Cerebellar cortex (tissue), 1 donor: ENCODE results near the gene CEP131.
"Not testable (repeated sequence)": the region's sequence is repeated elsewhere in the genome, so short reads cannot be mapped to it uniquely, and the experiment has no call there.

Experiments used
- DNase-seq: peaks from one replicate; pipeline ENCODE4 v3.0.0-alpha.2; 2015; ENCODE audit warnings: low spot score

The CEP131 gene

DNA sequence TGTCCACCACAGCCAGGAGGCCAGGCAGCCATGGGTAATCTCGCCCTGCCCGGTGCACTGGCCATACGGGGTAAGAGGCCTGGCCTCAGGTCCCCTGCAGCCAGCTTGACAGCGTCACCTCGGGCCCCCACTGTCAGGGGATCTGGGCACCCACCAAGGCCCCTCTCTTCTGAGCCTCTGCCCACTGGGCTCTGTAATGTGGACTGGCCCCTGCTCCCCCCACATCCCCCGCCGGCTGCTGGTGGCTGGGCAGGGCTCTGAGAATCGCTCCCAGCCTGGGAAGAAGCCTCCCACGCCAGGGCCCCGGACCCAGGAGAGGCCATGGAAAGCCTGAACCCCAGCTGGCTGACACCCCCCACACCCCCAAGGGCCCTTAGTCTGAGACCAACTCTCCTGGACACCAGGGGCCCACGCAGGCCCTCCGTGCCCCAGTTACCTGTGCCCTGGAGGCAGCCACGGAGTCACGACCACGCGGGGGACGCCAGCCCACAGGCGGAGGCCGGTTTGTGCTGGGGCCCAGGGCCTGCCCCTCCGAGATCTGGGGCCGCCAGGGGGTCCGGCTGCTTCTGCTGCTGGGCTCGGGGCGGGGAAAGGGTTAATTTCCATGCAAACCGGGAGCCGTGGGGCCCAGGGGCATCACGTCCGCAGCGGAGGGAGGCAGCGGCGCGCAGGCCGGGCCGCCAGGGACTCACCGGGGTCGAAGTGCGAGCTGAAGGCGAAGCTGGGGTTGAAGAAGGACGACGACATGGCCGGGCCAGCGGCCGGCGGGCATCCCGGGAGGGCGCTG lies 57.3 kb downstream of the CEP131 start, which contains the start of gene PVALEF:
PVALEF (plus strand) TSS at position 262 of the 787 bp plus-strand sequence. CDS start 15,720 bp downstream, outside the sequence.
- peak; percentile 17 for DNase-seq

DNA sequence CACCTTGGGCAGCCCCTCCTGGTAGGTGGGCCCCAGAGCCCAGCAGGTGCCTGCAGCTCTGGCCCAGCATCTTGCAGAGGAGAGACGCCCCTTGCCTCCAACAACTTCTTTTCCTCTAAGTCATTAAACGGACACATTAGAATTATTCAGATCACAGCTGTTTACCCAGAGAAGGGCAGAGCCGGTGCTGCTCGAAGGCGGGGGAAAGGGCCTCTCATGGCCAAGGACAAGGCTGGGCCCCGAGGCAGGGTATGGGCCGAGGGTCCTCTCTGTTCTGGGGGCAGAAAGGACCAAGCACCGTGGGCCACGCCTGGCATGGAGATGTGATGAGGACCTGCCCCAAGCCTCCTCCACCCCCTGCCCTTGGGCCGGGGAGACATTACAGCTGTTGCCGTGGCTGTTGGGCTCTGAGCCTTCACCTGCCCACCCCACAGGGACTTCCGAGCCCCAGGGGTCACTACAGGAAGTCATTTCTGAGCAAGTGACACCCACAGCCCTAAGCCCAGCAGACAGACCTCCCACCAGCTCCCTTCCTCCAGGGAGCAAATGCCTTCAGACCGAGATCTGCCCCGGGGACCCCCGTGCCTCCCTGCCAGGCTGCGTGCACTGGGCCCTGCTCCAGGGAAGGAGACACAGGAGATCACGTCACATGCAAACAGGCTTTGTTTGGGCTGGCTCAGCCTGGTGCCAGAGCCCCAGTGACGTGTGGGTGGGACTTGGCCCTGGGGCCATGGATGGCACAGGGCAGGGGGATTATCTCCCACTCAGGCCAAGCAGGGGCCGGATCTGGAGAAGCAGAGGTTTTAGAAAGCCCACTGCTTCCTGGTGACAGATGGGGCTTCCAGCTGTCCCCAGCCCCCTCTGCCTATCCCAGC lies 58.2 kb downstream of the CEP131 start:
- DNase-seq, result peak; percentile 66

DNA sequence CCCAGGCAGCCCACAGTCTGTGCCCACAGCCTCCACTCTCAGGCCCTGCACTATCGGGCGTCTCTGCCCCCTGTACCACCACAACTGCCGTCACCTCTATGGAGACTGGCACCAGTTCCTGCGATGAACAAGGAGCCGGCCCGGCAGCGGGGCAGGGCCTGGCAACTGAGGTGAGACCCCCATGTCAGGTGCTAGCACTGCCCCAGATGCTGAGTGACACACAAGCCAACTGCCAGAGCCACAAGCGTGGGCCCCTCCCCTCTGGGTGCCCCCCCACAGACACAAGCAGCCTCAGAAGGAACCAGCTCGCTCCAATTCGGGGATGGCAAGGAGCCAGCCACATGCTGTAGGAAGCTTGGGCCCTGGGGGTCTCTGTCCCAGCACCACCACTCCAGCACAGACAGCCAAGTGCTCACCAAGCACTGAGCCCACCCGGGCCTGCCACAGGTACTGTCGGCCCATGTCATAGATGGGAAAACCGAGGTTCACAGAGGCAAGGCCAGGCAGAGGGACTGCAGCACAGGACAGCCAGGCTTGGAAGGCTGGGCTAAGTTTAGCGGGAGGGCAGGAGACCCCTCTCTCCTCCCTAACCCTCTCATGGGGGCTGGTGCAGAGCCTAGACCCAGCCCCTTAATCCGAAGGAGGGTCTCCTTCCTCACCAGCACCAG lies 58.9 kb downstream of the CEP131 start:
- no peak for DNase-seq

DNA sequence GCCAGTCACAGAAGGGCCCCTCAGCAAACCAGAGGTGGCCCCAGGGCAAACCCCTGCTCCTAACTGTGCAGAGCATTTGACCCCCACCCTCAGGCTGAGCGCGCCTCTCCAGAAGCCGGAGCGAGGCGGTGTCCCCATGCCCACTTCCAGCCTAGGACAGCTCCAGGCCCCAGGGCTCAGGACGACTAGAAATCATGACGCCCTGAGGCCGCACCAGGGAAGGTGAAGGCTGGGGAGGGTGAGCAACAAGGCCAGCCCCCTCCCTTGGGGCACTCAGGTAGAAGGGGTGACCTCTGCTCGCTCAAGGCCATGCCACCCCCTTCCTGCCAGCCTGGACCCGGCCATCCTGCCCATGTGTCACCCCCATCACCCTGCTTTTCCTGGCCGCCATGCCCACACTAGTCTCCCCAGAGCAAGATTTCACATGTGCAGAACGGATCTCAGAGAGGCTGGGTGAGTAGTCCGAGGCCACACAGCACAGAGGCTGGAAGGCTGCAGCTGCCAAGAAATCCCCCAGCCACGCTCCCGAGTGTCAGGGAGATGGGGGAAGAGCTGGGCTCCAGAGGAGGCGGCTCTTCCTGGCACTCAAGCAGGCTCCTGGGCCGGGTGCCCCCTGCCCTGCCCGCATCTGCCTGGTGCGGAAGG lies 59.6 kb downstream of the CEP131 start:
- no peak for DNase-seq

DNA sequence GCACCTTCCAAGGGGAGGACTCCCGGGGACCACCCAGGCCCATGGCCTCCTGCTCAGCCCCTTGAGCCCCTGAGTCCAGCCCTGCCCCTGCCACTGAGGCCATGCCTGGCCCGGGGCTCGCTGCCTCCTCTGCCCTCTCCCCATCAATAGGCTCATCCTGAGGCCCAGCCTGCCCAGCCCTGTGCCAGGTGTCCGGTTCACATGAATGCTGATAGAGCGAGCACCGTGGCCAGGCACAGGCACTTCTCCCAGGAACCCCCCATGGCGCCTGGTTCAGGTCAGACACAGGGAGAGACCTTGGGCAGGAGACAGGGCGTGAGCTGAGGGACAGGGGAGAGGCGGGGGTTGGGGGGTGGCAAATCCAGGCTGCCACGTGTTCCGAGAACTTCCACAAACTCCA lies 60.3 kb downstream of the CEP131 start:
- no peak for DNase-seq

DNA sequence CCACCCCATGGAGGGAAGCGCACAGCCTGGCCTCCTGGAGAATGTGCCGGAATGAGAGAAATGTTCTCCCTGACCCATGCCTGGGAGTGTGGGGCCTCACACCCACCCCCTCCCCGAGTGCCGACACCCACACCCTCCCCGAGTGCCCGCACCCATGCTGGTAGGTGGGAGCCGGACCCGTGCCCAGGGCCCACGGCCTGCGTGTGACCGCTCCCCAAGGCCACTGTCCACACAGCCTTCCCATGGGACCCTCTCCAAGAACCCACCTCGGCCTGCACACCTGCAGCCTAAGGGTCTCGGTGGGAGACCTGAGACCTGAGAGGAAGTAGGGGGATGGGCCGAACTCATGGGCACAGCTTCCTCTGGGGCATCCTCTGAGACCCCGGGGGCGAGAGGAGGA lies 60.8 kb downstream of the CEP131 start:
- no peak for DNase-seq

DNA sequence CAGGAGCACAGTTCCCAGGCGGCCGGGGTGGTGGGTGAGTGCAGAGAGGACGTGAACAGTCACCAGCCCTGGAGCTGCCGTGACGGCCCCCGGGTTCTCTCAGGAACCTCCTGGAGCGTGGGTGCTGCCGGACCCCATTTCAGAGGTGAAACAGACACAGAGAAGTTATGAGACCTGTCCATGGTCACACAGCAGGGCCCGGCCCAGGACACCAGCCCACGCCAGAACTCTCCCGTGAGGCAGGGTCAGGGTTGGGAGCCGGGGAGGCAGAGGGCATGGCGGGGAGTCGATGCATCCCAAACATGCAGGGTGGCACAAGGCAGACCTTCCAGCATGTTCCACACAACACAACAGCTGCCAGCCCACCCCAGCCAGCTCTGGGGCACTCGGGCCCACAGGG lies 61.2 kb downstream of the CEP131 start:
- no peak for DNase-seq

DNA sequence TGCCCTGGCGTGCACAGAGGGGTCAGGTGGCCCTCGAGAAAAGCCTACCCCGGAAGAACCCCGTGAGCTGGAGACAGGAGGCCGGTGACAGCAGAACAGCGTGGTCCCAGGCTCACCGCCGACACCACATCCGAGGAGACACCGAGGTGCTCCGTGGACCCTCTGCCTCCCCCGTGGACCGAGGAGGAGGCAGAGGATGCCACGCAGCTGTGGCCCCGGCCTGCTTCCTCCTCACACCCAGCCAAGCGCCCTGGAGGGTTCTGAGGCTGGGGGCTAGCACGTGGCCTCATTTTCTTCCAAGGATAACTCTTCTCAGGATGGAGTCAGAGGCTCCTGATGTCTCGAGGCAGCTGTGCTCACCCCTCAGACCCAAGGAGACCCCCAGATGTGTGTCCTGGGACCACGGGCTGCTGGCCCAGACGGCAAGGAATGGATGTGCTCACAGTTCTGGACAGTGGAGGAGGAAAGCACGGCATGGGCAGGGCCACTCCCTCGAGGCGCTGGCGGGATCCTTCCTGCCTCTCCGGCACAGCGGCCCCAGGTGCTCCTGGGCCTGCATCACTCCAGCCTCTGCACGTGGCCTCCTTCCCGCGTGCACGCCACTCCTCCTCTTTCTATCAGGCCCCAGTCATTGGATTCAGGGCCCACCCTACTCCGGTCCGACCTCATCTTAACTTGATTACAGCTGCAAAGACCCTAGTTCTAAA lies 61.9 kb downstream of the CEP131 start:
- DNase-seq, result no peak

DNA sequence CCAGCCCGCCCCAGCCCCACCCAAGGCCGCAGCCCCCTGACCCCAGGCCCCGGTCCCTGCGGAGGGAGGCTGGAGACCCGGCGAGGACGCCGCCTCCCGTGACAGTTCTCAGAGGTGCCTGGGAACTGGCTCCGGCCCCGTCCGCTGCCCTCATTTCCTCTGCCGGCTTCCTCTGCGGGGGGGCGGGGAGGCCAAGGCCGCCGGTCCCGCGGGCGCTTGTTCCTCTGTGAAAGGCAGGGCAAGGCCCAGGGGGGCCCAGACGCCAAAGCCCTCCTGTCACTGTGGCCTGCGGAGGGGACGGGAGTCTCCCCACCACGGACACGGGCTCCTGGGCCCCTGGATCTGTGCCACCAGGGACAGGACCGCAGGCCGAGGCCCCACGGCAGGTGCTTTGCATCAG lies 62.5 kb downstream of the CEP131 start:
- DNase-seq, result peak; percentile 42

DNA sequence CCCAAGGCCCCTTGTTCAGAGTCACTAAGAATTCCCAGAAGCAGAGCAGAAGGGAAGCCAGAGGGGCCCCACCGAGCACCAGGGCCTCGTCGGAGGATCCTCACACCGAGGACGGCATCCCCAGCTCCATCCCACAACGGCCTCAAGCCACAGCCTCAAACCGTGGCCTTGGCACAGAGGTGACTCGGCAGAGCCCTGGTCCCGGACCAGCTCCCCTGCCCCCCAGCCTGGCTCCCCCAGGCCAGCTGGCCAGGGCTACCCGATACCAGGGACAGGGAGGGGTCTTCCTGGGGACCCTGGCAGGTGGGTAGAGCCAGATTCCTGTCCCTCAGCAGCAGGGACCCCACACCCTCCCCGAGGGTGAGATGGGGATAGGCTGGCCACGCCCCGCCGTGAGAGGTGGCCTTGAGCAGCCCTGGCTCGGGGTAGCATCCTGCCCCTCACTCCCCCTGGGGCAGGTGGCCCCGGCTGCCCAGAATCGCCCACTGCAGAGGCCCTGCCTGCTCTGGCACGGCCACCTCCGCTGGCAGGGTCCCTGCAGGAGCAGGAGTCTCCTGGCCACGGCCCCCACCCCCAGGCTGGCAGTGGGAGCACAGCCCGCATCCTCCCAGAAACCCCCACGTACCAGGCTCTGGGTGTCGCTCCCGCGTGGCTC lies 63.0 kb downstream of the CEP131 start:
- DNase-seq, result no peak

DNA sequence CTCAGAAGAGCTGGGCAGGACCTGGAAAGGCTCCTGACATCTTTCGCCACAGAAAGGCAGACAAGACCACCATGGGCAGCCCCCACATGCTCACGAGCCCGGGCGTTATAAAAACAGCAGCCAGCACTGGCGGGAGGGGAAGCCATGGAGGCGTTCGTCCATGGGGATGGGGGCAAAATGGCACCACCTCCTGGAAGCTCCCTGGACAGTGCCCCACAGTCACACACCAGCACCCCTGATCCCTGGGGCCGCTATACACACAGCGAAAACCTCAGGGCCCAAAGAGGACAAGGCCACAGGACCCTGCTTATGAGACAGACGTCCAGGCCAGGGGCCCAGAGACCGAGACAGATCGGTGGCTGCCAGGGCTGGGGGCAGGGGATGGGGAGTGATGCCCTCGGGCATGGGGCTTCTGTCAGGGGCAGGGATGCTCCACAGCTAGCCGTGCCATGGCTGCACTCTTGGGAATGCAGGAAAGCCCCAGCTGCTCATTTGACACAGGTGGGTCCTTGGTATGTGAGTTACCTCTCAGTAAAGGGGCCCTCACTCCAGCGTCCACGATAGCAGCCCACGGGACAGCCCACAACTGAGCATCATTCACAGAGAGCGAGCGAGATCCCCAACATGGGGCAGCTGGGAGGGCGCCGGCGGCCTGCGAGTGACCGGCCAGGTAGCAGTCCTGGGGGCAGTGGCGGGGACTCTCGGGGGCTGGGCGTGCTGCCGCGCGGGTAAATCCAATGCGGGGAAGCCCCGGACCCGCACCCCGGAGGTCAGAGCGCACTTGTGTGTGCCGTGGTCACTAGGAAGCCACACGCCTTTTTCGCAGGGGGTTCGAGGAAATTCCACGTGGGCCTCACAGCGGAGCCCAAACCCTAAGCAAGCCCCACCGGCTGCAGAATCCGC lies 63.8 kb downstream of the CEP131 start:
- no peak for DNase-seq

DNA sequence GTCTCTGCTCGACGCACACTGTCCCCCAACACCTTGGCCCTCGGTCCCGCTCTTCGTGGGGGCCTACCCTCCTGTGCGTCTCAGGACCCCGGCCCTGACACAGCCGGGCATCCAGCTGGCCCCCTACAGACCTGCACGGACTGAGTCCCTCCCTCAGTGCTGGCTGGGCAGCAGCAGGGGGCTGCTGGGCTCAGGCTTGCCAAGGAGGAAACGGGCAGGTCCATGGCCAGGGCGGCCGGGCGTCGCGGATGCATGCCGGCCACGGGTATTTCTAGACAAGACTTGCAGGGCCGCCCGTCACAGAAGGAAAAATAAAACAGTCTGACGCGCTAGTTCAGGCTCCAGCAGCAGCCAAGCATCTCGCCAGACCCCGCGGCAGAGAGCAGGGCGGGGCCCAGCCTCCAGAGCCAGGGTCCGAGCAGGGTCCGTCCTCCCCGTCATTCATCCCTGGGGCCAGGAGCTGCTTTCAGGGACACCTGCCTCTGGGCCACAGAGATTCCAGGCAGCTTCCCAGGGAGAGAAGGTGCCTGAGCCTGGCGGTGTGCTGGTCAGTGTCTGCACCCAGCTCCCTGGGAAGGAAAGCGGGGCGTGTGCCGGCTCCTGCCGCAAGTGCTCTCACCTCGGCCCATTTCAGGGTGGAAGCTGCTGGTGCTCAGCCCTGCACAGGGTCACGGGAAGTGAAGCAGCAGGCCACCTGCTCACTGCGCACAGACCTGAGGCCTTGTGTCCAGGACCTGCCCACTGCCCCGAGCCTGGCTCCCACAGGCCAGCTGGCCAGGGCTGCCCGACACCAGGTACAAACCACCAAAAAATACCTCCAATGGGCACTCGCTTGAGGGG lies 64.7 kb downstream of the CEP131 start:
- peak; percentile 20 for DNase-seq

DNA sequence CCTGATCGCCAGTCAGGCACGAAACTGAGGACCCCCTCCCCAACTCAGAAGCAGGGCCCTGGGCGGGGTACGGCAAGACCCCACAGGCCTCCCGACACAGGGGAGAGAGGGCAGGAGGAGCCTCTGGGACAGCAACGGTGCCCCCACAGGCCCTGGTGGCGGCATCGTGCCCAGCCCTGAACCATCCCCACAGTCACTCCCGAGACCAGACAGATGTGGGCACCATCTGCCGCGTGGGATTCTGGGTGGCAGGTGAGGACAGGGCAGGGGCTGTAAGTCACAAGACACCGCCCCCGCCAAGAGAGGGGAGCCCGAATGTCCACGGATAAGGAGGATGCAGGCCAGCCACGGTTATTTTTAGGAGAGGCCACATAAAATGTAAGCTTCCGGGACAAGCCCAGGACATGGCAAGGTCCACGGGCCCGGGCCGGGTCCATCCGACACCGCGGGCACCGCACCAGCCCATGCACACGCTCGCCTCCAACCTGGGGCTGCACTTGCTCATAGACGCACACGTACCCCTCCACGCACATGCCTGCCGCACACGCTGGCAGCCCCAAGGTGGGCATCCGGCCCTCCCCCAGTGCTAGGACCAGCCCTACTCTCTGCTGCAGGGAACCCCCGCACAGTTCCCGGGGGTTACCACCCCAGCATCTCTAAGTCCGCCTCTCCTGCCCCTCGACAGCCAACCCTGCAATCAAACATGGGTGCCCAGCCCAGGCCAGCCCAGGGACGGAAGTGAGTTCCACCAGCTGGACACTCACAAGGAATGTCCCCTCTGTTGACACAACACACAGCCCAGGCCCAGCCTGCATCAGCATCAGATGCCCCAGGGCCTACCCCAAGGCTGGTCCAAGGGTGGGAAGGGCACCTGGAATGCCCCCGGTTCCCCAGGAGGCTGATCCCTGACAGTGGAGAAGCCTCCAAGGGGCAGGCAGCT lies 65.6 kb downstream of the CEP131 start:
- no peak for DNase-seq

DNA sequence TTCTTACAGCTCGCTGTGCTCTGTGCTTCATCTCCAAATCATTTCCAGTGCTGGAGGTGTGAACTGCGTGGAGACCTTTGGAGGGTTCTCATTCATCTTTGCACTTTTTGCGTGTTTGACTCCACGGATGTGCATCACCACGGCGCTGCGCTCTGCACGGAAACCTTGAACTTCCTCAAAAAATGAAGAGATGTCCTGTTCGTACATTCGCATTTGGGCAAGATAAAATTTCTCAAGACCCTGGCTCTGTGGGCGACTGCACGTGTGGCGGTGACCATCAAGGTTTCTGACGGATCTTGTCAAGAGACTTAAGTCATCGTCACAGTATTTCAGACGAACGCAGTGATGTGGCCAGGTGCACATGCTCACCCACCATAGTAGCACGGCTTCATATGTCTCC lies 67.8 kb downstream of the CEP131 start:
- DNase-seq, result no peak

DNA sequence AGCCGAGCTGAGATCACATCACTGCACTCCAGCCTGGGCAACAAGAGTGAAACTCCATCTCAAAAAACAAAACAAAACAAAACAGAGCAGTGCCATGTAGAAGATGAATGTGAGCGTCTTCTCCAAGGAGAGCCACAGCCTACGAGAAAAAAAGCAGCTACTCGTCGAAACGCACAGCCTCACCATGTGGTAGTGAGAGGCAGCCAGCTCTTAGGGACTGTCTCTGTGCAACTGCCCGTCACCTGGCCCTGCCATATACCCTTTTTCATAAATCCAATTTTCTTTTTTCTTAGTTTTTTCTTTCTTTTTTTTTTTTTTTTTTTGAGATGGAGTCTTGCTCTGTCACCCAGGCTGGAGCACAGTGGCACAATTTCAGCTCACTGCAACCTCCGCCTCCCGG lies 68.7 kb downstream of the CEP131 start:
- DNase-seq, result not testable (repeated sequence)

DNA sequence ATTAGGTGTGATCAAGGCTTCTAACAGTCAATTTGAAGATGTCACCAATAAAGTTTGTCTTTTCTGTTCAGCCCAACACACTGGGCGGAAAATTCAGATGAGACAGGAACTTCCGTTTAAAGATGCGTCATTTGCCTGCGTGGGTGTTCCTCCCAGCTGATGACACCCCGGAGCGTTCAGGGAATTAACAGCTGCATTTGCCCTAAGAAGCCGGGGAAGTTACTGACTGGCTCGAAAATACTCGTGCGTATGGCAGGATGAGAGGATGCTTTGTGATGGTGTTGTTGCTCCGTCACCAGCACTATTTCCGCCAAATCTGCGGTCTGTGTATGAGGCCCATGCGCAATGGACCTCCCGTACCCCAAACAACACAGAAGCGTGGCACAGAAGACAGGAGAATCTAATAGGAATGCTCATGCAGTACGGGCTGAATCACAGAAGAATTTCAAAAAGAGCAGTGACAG lies 69.4 kb downstream of the CEP131 start:
- no peak for DNase-seq

DNA sequence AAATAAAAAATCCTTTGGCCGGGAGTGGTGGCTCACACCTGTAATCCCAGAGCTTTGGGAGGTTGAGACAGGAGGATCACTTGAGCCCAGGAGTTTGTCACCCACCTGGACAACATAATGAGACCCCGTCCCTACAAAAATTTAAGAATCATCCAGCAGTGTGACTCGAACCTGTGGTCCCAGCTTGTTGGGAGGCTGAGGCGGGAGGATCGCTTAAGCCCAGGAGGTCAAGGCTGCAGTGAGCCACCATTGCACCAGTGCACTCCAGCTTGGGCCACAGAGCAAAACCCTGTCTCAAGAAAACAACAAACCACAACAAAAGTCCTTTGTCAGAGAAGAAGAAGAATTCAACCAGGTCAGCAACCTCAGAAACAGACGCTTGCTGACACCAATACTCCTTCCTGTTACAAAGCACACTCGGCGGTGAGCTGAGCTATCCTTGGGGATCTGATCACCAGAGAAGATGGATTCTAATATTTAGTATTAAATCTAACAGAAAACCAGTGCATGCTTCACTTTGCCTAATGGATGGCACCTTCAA lies 70.4 kb downstream of the CEP131 start:
- no peak for DNase-seq
